BLaER1 treated with 17β-estradiol and CSF1 and Interleukin-3, amounts not matched to agents 10 nM and 100 nM (cell line): ENCODE results near the gene CD1E.

Experiments
- H3K27ac ChIP-seq, 11 experiments: shearing (Covaris generic); formaldehyde crosslinking; 2 replicates each; pipeline ENCODE4 v1.8.1; 2022
- H3K27me3 ChIP-seq, 11 experiments: shearing (Covaris generic); formaldehyde crosslinking; 2 replicates each; pipeline ENCODE4 v1.8.1; 2022
- H3K36me3 ChIP-seq, 11 experiments: shearing (Covaris generic); formaldehyde crosslinking; 2 replicates each; pipeline ENCODE4 v1.8.1; 2022
- H3K4me1 ChIP-seq, 10 experiments: shearing (Covaris generic); formaldehyde crosslinking; 2 replicates each; pipeline ENCODE4 v1.8.1; 2022
- H3K4me2 ChIP-seq, 11 experiments: shearing (Covaris generic); formaldehyde crosslinking; 2 replicates each; pipeline ENCODE4 v1.8.1; 2022
- H3K4me3 ChIP-seq, 10 experiments: shearing (Covaris generic); formaldehyde crosslinking; 2 replicates each; pipeline ENCODE4 v1.8.1; 2022
- H3K9ac ChIP-seq, 11 experiments: shearing (Covaris generic); formaldehyde crosslinking; 2 replicates each; pipeline ENCODE4 v1.8.1; 2022
- H3K9me3 ChIP-seq, 11 experiments: shearing (Covaris generic); formaldehyde crosslinking; replicated peaks in 1 of 11; 2 replicates each; pipeline ENCODE4 v1.8.1; 2022
- H4K20me1 ChIP-seq, 11 experiments: shearing (Covaris generic); formaldehyde crosslinking; 2 replicates each; pipeline ENCODE4 v1.8.1; 2022
- Cebpa-rat ChIP-seq, 11 experiments: shearing (Covaris generic); IDR thresholded peaks; 2 replicates each; pipeline ENCODE4 v1.8.1; 2022

Gene CD1E

DNA sequence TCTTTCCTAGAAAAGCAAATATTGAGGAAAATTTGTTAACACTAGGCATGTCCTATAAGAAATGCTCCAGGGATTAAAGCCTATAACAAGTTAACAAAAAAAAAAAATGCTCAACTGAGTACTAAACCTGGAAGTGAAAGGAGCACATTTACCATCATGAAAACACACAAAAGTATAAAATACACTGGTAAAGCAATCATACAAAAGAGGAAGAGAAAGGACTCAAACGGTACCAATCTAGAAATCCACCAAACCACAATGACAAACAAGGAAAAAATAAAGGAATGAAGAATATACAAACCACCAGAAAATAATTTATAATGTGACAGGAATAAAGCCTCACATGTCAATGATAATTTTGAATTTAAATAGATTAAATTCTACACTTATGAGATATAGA, 21.2 kb downstream of the CD1E start:
- H3K36me3 ChIP-seq = no peaks in the 10 kb centered on the region
- TF ChIP-seq Cebpa-rat (IDR thresholded peaks at IDR 0.05) = no peak
- peaks cover 36 to 45% (median 36%) of the 10 kb centered on the region in 11 experiments for H3K9me3 ChIP-seq
- 0 out of 22 replicates have a peak, but pooled peaks cover 0 to 3% (median 0%) of the 10 kb centered on the region in 11 experiments for H3K27me3 ChIP-seq
- no peak overlapping the region for H3K4me3 ChIP-seq
- no peak overlapping the region for H3K27ac ChIP-seq
- H4K20me1 ChIP-seq = no peaks in the 10 kb centered on the region
- peaks cover 0 to 14% (median 2%) of the 10 kb centered on the region in 10 experiments; a peak in 10 of 20 replicates for H3K4me1 ChIP-seq
- H3K4me2 ChIP-seq = peak overlapping the region in 4 of 11 experiments; percentile 42 to 55 (median 44); a peak in 5 of 22 replicates
- H3K9ac ChIP-seq = no peak overlapping the region

DNA sequence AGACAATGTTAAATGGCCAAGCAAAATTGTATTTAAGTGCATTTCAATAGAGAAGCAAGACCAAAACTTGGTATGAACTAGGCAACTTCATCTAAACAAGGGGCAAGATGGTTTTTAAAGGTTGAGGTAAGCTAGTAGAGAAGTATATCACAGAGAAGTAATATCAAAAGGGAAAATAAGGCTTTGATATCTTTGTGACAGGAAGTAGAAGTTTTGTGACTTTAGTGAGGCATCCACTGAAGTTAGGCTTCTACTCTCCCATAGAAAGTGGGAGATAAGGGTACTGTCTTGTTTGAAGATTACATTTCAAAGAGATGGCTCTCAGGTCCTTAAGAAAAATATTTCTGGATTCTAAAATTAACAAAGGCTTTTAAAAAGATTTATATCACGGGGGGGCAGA, 36.6 kb downstream of the CD1E start:
- H3K4me3 ChIP-seq = no peak overlapping the region
- H3K9ac ChIP-seq = no peak overlapping the region
- H3K27ac ChIP-seq = no peak overlapping the region
- H3K27me3 ChIP-seq = no peaks in the 10 kb centered on the region
- H4K20me1 ChIP-seq = no peaks in the 10 kb centered on the region
- H3K36me3 ChIP-seq = no peaks in the 10 kb centered on the region
- H3K9me3 ChIP-seq = peaks cover 0 to 7% (median 0%) of the 10 kb centered on the region in 11 experiments; a peak in 1 of 22 replicates
- TF ChIP-seq Cebpa-rat (IDR thresholded peaks at IDR 0.05) = no peak
- no peak overlapping the region for H3K4me2 ChIP-seq
- no peaks in the 10 kb centered on the region for H3K4me1 ChIP-seq

DNA sequence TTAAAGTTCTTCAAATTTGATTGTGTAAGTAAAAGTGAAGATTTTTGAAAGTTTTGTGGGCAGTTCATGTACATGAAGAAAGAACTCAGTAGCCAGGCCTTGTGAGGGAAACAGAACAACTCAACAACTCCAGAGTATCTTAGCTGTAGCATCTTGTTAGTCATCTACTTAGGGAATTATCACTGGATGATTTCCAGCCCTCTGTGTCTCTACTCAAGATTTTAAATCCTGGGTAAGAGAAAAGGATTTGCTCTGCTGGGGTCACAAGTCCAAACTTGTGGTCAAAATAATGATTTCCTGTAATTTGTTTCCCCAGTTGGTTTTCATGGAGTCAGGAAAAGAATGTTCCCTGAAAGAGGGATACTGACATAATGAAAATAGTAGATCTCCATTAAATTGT, 37.4 kb downstream of the CD1E start:
- Histone ChIP-seq H3K9ac (no peak overlapping the region), H3K4me3 (no peak overlapping the region), H3K4me1 (no peaks in the 10 kb centered on the region), H4K20me1 (no peaks in the 10 kb centered on the region), H3K9me3 (peaks cover 0 to 7% (median 0%) of the 10 kb centered on the region in 11 experiments; a peak in 1 of 22 replicates), H3K4me2 (no peak overlapping the region), H3K36me3 (no peaks in the 10 kb centered on the region), H3K27ac (no peak overlapping the region), H3K27me3 (no peaks in the 10 kb centered on the region)
- no peak for TF ChIP-seq Cebpa-rat (IDR thresholded peaks at IDR 0.05)

DNA sequence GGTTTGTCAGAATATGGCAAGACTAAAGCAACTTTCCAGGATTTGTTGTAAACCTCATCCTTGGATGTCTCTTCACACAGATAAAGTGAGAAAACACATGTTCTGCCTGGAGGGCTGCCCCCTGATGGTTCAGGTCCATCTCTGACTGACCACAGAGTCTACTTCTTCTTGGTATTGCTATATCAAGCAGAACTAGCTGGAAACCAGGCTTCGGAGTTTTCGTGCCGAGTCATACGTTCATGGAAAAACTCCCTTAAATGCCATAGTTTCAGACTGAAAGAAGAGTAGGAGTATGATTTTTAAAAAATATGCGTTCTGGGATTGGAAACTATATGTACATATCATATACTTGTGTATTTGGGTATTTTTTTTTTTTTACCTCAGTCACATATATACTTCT, 39.8 kb downstream of the CD1E start:
- H3K27ac ChIP-seq = no peak overlapping the region
- H3K27me3 ChIP-seq = no peaks in the 10 kb centered on the region
- no peaks in the 10 kb centered on the region for H3K9me3 ChIP-seq
- H3K4me3 ChIP-seq = no peak overlapping the region
- H3K9ac ChIP-seq = no peak overlapping the region
- no peak for TF ChIP-seq Cebpa-rat (IDR thresholded peaks at IDR 0.05)
- H3K4me1 ChIP-seq = no peaks in the 10 kb centered on the region
- no peaks in the 10 kb centered on the region for H3K36me3 ChIP-seq
- H3K4me2 ChIP-seq = no peak overlapping the region
- no peaks in the 10 kb centered on the region for H4K20me1 ChIP-seq

DNA sequence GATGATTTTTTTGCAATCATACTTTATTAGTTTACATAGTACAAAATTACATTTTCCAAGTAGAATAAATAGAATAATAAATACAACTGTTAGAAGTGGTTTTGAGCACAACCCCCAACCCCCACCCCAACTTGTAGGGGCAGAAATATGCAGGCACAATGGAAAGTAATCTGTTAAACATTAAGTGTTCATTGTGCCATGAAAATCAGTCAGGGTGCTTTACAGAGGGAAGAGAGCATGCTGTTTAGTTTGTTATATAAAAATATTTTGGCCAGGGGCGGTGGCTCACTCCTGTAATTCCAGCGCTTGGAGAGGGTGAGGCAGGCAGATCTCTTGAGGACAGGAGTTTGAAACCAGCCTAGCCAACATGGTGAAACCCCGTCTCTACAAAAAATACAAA, 43.0 kb downstream of the CD1E start:
- no peaks in the 10 kb centered on the region for H3K9me3 ChIP-seq
- H3K4me2 ChIP-seq = no peak overlapping the region
- no peak overlapping the region for H3K4me3 ChIP-seq
- no peaks in the 10 kb centered on the region for H4K20me1 ChIP-seq
- no peak overlapping the region for H3K27ac ChIP-seq
- H3K4me1 ChIP-seq = no peaks in the 10 kb centered on the region
- H3K27me3 ChIP-seq = no peaks in the 10 kb centered on the region
- TF ChIP-seq Cebpa-rat (IDR thresholded peaks at IDR 0.05) = no peak
- H3K36me3 ChIP-seq = no peaks in the 10 kb centered on the region
- H3K9ac ChIP-seq = no peak overlapping the region

DNA sequence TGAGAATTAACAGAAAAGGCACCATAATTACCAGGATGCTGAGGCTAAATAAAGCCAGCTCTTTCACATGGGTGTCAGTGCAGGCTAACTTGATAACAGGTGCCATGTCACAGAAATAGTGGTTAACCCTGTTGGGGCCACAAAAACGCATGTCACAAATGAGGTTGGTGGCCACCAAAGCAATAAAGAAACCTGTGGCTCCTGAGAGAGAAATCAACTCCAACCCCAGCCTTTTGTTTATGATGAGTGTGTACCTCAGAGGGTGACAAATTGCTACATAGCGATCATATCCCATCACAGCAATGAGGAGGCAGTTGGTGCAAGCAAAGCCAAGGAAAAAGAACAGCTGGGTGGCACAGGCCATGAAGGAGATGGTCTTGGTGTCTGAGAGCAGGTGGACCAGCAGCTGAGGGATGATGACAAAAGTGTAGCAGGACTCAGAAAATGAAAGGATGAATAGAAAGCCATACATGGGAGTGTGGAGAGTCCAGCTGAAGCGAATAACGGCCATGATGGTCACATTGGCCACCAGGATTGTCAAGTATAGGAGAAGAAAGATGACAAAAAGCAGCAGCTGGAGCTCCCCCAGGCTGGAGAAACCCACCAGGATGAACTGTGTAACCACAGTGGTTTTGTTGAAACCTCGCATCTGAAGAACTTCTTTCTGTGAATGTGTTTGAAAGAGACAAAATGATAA, 45.3 kb downstream of the CD1E start, which contains the start of gene OR10T2:
Gene OR10T2 (minus strand): TSS at position 649 of the 697 bp plus-strand sequence. CDS start 0 bp downstream, at position 649.
- Histone ChIP-seq H3K9me3 (no peaks in the 10 kb centered on the region), H3K4me2 (no peak within 1 kb of the TSS), H3K4me1 (no peaks in the 10 kb centered on the region), H3K27ac (no peak within 1 kb of the TSS), H3K36me3 (no peaks in the 10 kb centered on the region), H3K27me3 (no peaks in the 10 kb centered on the region), H4K20me1 (no peaks in the 10 kb centered on the region), H3K9ac (no peak within 1 kb of the TSS), H3K4me3 (no peak within 1 kb of the TSS)
- TF ChIP-seq Cebpa-rat (IDR thresholded peaks at IDR 0.05) = no peak

DNA sequence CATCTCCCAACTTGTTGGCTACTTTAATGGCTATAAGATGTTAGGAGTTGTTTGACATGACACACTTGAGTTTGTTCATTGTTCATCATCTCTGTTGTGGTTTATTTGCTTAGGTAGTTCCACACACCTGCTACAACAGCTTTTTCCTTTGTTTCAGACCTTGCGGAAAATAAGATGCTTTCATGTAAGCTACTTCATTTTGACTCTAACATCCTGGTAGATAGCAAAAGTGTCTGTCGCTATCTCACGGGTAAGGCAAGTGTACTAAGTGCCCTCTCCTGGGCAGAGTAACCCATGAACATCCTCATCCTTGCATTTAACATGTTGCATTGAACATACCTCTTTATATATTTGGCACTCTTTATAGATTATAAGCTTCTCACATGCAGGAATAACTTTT, 47.2 kb downstream of the CD1E start:
- no peak for TF ChIP-seq Cebpa-rat (IDR thresholded peaks at IDR 0.05)
- Histone ChIP-seq H3K4me2 (no peak overlapping the region), H3K4me1 (no peaks in the 10 kb centered on the region), H3K36me3 (no peaks in the 10 kb centered on the region), H3K9me3 (no peaks in the 10 kb centered on the region), H3K4me3 (no peak overlapping the region), H4K20me1 (no peaks in the 10 kb centered on the region), H3K27me3 (no peaks in the 10 kb centered on the region), H3K9ac (no peak overlapping the region), H3K27ac (no peak overlapping the region)

DNA sequence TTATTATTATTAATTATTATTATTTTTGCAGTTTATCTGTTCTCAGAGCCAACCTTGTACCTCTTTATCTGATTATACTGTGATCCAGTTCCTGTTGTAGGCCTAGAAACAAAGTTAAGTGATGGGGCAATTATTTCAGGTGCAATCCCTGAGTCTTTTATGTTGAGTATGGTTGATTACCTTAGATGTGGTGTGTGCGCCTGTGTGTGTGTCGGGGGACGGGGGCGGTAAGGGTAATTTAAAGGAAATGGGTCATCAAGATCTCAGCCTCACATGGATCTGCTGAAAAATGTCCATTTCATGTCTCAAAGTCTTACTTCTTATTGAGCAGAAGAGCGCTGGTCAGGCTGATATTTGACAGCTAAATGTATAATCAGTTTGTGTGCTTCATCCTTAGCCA, 53.4 kb downstream of the CD1E start:
- no peaks in the 10 kb centered on the region for H3K27me3 ChIP-seq
- H3K9me3 ChIP-seq = no peaks in the 10 kb centered on the region
- H3K4me1 ChIP-seq = peaks cover 0 to 5% (median 0%) of the 10 kb centered on the region in 10 experiments; a peak in 1 of 20 replicates
- TF ChIP-seq Cebpa-rat (IDR thresholded peaks at IDR 0.05) = no peak
- no peak overlapping the region for H3K27ac ChIP-seq
- no peaks in the 10 kb centered on the region for H3K36me3 ChIP-seq
- H3K9ac ChIP-seq = no peak overlapping the region
- no peak overlapping the region for H3K4me3 ChIP-seq
- no peak overlapping the region for H3K4me2 ChIP-seq
- no peaks in the 10 kb centered on the region for H4K20me1 ChIP-seq
